CD14-positive monocyte (primary cell): ENCODE measurements around the gene DES. TPM values are rescaled to one million over a fixed set of nuclear protein-coding genes. Genes with fewer than 3 reads are reported as not detected.

ENCODE experiments used
- DNase-seq, 3 donors: peaks; one replicate each; pipeline ENCODE4 v3.0.0-alpha.2; 2011 to 2022
- H2AFZ ChIP-seq: 2 replicates; pipeline ENCODE4 v1.6.0; 2012; ENCODE audit warnings: mild to moderate bottlenecking, low read depth, low read length, inconsistent platforms; ENCODE audit not compliant: insufficient read depth, poor library complexity, severe bottlenecking
- H3K27ac ChIP-seq, 2 donors: 1 replicate in 1 of 2; 2 replicates in 1 of 2; pipeline ENCODE4 v1.5.1; 2012 to 2013; ENCODE audit warnings: low read length in 2 of 2, control low read depth in 1 of 2, inconsistent platforms in 1 of 2, low read depth in 1 of 2, mild to moderate bottlenecking in 1 of 2
- H3K27me3 ChIP-seq, 2 donors: one replicate each; pipeline versions ENCODE4 v1.6.0 to v1.6.1; 2011 to 2013; ENCODE audit warnings: low read length in 2 of 2; ENCODE audit not compliant: control insufficient read depth in 2 of 2, insufficient read depth in 2 of 2
- H3K36me3 ChIP-seq, 2 donors: replicated peaks in 1 of 2; 1 replicate in 1 of 2; 2 replicates in 1 of 2; pipeline versions ENCODE4 v1.5.1 to v1.6.1; 2012 to 2013; ENCODE audit warnings: low read length in 2 of 2, control low read depth in 1 of 2, inconsistent platforms in 1 of 2, mild to moderate bottlenecking in 1 of 2; ENCODE audit not compliant: insufficient read depth in 2 of 2, control insufficient read depth in 1 of 2
- H3K4me1 ChIP-seq, 2 donors: 1 replicate in 1 of 2; 2 replicates in 1 of 2; pipeline versions ENCODE4 v1.5.1 to v1.6.1; 2012 to 2013; ENCODE audit warnings: low read length in 2 of 2, control low read depth in 1 of 2, inconsistent platforms in 1 of 2, mild to moderate bottlenecking in 1 of 2, moderate library complexity in 1 of 2; ENCODE audit not compliant: insufficient read depth in 2 of 2, control insufficient read depth in 1 of 2
- H3K4me2 ChIP-seq: replicated peaks from 2 replicates; pipeline ENCODE3; 2012; ENCODE audit warnings: low read length, moderate library complexity, mild to moderate bottlenecking; ENCODE audit not compliant: poor library complexity, severe bottlenecking; ENCODE audit errors: extremely low read depth
- H3K4me3 ChIP-seq, 3 experiments: fragments of 200-600 bp in 1 of 3; sonication (generic) in 1 of 3; replicated peaks in 1 of 3; 1 replicate in 2 of 3; 2 replicates in 1 of 3; pipeline ENCODE4 v1.5.1; 2011 to 2013; ENCODE audit warnings: low read length in 3 of 3, mild to moderate bottlenecking in 3 of 3, control low read depth in 2 of 3, low read depth in 2 of 3, inconsistent platforms in 1 of 3, moderate library complexity in 1 of 3
- H3K79me2 ChIP-seq: 2 replicates; pipeline ENCODE4 v1.6.0; 2012; ENCODE audit warnings: mild to moderate bottlenecking, control low read depth, inconsistent platforms, low read length, moderate library complexity; ENCODE audit not compliant: insufficient read depth
- H3K9ac ChIP-seq: 2 replicates; pipeline ENCODE4 v1.6.0; 2017; ENCODE audit warnings: low read length, mild to moderate bottlenecking; ENCODE audit not compliant: insufficient read depth, poor library complexity, severe bottlenecking
- H3K9me3 ChIP-seq, 2 donors: replicated peaks in 1 of 2; 1 replicate in 1 of 2; 2 replicates in 1 of 2; pipeline versions ENCODE4 v1.5.1 to v1.6.1; 2012 to 2013; ENCODE audit warnings: low read length in 2 of 2, control low read depth in 1 of 2; ENCODE audit not compliant: control insufficient read depth in 1 of 2, insufficient read depth in 1 of 2
- H4K20me1 ChIP-seq: 2 replicates; pipeline ENCODE4 v1.6.0; 2012; ENCODE audit warnings: mild to moderate bottlenecking, low read length, control low read depth, moderate library complexity; ENCODE audit not compliant: insufficient read depth
- H3K27ac Mint-ChIP-seq, 7 donors: one replicate each; pipeline ENCODE4 v1.8.0; 2020; ENCODE audit warnings: mild to moderate bottlenecking in 7 of 7, mixed read lengths in 7 of 7, moderate library complexity in 6 of 7, inconsistent platforms in 2 of 7
- H3K27me3 Mint-ChIP-seq, 3 donors: one replicate each; pipeline ENCODE4 v1.8.0; 2021 to 2022; ENCODE audit warnings: low read depth in 3 of 3, mild to moderate bottlenecking in 3 of 3, mixed read lengths in 3 of 3, moderate library complexity in 3 of 3, inconsistent platforms in 1 of 3
- H3K36me3 Mint-ChIP-seq, 2 donors: one replicate each; pipeline ENCODE4 v1.8.0; 2020; ENCODE audit warnings: mixed read lengths in 2 of 2, inconsistent platforms in 1 of 2, mild to moderate bottlenecking in 1 of 2
- H3K4me1 Mint-ChIP-seq: one replicate; pipeline ENCODE4 v1.8.0; 2020; ENCODE audit warnings: mild to moderate bottlenecking, mixed read lengths
- H3K4me3 Mint-ChIP-seq, 2 donors: one replicate each; pipeline ENCODE4 v1.8.0; 2020; ENCODE audit warnings: mild to moderate bottlenecking in 2 of 2, mixed read lengths in 2 of 2, moderate library complexity in 1 of 2
- H3K9me3 Mint-ChIP-seq, 7 donors: one replicate each; pipeline ENCODE4 v1.8.0; 2020 to 2022; ENCODE audit warnings: mixed read lengths in 7 of 7, mild to moderate bottlenecking in 6 of 7, moderate library complexity in 6 of 7, inconsistent platforms in 2 of 7
- WGBS: methylation state at CpG from one replicate; pipeline ENCODE4 v1.1.5; 2013; ENCODE audit warnings: missing lambda C conversion rate; ENCODE audit not compliant: insufficient coverage; 5-methylcytosine and 5-hydroxymethylcytosine counted together
- intact Hi-C, 2 donors: fragments of 100-400 bp; cut with micrococcal nuclease; formaldehyde crosslinking; loops; one replicate each; pipeline versions ENCODE4 v1.15.0 to v1.15.1; 2023
- polyA plus RNA-seq, 3 donors: library from polyadenylated mRNA; depleted of rRNA in 1 of 3; unstranded in 2 of 3; stranded (reverse) in 1 of 3; fragments of 300-500 nt in 2 of 3; fragments of >200 nt in 1 of 3; fragmentation: Illumina TruSeq in 2 of 3; gene quantifications; 1 replicate in 2 of 3; 2 replicates in 1 of 3; pipeline ENCODE4 v1.2.3, GENCODE V29; 2012 to 2021
- TF ChIP-seq, protein P1 (sequence below): fragments of 200-600 bp; IDR thresholded peaks from one replicate; pipeline ENCODE4 v1.8.0; 2022; ENCODE audit warnings: antibody characterized with exemption, mild to moderate bottlenecking

The DES gene
- polyA plus RNA-seq, 3 donors, result 2.4 to 4.0 (median 2.4) TPM

- 88% methylated on average over 5 of the region's 5 CpGs for WGBS
- H3K9me3 ChIP-seq, result peaks cover 6 to 11% of the 10 kb centered on the region in 2 donors
- H3K27me3 ChIP-seq, result peaks cover 0 to 3% of the 10 kb centered on the region in 2 donors
- no peak overlapping the region for H3K27ac ChIP-seq
- H3K4me3 Mint-ChIP-seq, result peak overlapping the region in 1 of 2 donors; percentile 30
- intact Hi-C loops, result no loop called here
- no peak overlapping the region for H3K27ac Mint-ChIP-seq
- no peak overlapping the region for H3K4me2 ChIP-seq
- no peaks in the 10 kb centered on the region for H3K79me2 ChIP-seq
- peaks cover 0 to 24% (median 19%) of the 10 kb centered on the region in 7 donors for H3K9me3 Mint-ChIP-seq
- no peaks in the 10 kb centered on the region for H3K4me1 ChIP-seq
- no peaks in the 10 kb centered on the region for H4K20me1 ChIP-seq
- H3K36me3 Mint-ChIP-seq, result no peaks in the 10 kb centered on the region
- no peak overlapping the region for H3K9ac ChIP-seq
- H2AFZ ChIP-seq, result no peak overlapping the region
- TF ChIP-seq, protein P1, sequence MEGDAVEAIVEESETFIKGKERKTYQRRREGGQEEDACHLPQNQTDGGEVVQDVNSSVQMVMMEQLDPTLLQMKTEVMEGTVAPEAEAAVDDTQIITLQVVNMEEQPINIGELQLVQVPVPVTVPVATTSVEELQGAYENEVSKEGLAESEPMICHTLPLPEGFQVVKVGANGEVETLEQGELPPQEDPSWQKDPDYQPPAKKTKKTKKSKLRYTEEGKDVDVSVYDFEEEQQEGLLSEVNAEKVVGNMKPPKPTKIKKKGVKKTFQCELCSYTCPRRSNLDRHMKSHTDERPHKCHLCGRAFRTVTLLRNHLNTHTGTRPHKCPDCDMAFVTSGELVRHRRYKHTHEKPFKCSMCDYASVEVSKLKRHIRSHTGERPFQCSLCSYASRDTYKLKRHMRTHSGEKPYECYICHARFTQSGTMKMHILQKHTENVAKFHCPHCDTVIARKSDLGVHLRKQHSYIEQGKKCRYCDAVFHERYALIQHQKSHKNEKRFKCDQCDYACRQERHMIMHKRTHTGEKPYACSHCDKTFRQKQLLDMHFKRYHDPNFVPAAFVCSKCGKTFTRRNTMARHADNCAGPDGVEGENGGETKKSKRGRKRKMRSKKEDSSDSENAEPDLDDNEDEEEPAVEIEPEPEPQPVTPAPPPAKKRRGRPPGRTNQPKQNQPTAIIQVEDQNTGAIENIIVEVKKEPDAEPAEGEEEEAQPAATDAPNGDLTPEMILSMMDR, result no peak
- H3K4me3 ChIP-seq, result no peak overlapping the region
- no peak for DNase-seq
- peaks cover 14 to 35% (median 29%) of the 10 kb centered on the region in 3 donors for H3K27me3 Mint-ChIP-seq
- H3K4me1 Mint-ChIP-seq, result no peaks in the 10 kb centered on the region
- no peaks in the 10 kb centered on the region for H3K36me3 ChIP-seq
Measured at GRCh38 chr2:219408204-219408603, 10.0 kb upstream of the DES start.

GRCh38 chr2:219408631-219409030, 9.5 kb upstream of the DES start:
- H2AFZ ChIP-seq, result no peak overlapping the region
- no peaks in the 10 kb centered on the region for H3K79me2 ChIP-seq
- H3K36me3 ChIP-seq, result no peaks in the 10 kb centered on the region
- no peak overlapping the region for H3K9ac ChIP-seq
- intact Hi-C loops, result no loop called here
- no peak overlapping the region for H3K27ac Mint-ChIP-seq
- no peaks in the 10 kb centered on the region for H4K20me1 ChIP-seq
- peaks cover 0 to 7% of the 10 kb centered on the region in 2 donors for H3K27me3 ChIP-seq
- TF ChIP-seq, protein P1, result no peak
- H3K36me3 Mint-ChIP-seq, result no peaks in the 10 kb centered on the region
- H3K4me3 Mint-ChIP-seq, result no peak overlapping the region
- H3K27me3 Mint-ChIP-seq, result peaks cover 18 to 37% (median 29%) of the 10 kb centered on the region in 3 donors
- H3K4me3 ChIP-seq, result no peak overlapping the region
- H3K9me3 Mint-ChIP-seq, result peaks cover 0 to 24% (median 19%) of the 10 kb centered on the region in 7 donors
- DNase-seq, result no peak
- no peak overlapping the region for H3K27ac ChIP-seq
- no peak overlapping the region for H3K4me2 ChIP-seq
- no peaks in the 10 kb centered on the region for H3K4me1 Mint-ChIP-seq
- H3K9me3 ChIP-seq, result peaks cover 6 to 11% of the 10 kb centered on the region in 2 donors
- no peaks in the 10 kb centered on the region for H3K4me1 ChIP-seq
- 96% methylated on average over 3 of the region's 8 CpGs for WGBS
